Vagina (tissue), 2 donors: ENCODE results near the gene PLD2.

Experiments used
- CTCF ChIP-seq, 3 experiments: fragments of 450-650 bp in 2 of 3; fragments of 200-600 bp in 1 of 3; sonication (generic) in 1 of 3; IDR thresholded peaks; one replicate each; pipeline ENCODE4 v1.5.1; 2017 to 2019; ENCODE audit warnings: antibody characterized with exemption in 3 of 3, mild to moderate bottlenecking in 2 of 3, moderate library complexity in 2 of 3
- POLR2A ChIP-seq, 2 donors: fragments of 450-650 bp; IDR thresholded peaks; one replicate each; pipeline ENCODE4 v1.6.1; 2017; ENCODE audit warnings: antibody characterized with exemption in 2 of 2, mild to moderate bottlenecking in 2 of 2, moderate library complexity in 2 of 2
- POLR2AphosphoS5 ChIP-seq, 2 donors: sonication (generic); formaldehyde crosslinking; IDR thresholded peaks; one replicate each; pipeline ENCODE4 v1.9.0; 2017; ENCODE audit warnings: antibody characterized with exemption in 2 of 2, mild to moderate bottlenecking in 2 of 2, low read depth in 1 of 2; ENCODE audit not compliant: insufficient read depth in 1 of 2

- no peak for TF ChIP-seq CTCF (IDR thresholded peaks at IDR 0.05)
- no peak for TF ChIP-seq POLR2A (IDR thresholded peaks at IDR 0.05)
- peak in 1 of 2 donors; percentile 10 for TF ChIP-seq POLR2AphosphoS5 (IDR thresholded peaks at IDR 0.05; ENCODE audit: insufficient read depth in 1 of 2, low read depth in 1 of 2)
Observed at GRCh38 chr17:4788807-4789700, 17.9 kb upstream of the PLD2 start, which contains the start of gene GLTPD2.
